Pulmonary artery endothelial cell (primary cell): ENCODE data around the gene CMTM6. TPM values are rescaled to one million over a fixed set of nuclear protein-coding genes. Genes with fewer than 3 reads are reported as not detected.
"Not testable (repeated sequence)": the region's sequence is repeated elsewhere in the genome, so short reads cannot be mapped to it uniquely, and the experiment has no call there.

Source experiments
- DNase-seq: peaks from one replicate; pipeline ENCODE4 v3.0.0-alpha.2; 2011; ENCODE audit warnings: low read depth, low spot score
- total RNA-seq: library from RNA; depleted of rRNA; stranded (reverse); fragments of >200 nt; gene quantifications from 2 replicates; pipeline ENCODE4 v1.2.3, GENCODE V29; 2014

CMTM6 gene
- total RNA-seq, 1 donor from 2014 or later = 105 TPM

DNA sequence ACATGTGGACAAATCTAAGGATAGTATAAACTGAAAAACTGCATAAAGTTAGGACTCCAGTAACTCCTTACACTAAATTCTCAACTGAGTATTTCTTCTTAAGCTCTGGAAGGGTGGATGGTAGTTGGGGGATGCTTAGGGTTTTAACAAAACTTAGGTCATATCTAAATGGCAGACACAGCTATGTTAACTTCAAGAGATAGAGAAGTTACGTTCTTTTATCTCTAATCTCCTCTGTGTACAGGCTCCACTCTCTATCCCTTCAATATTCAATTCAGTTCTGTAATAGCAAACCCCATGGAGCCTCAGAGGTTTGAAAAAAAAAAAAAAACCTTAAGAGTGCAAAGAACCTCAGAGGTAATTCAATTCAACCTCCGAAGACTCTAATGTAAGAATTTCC lies 3.1 kb downstream of the CMTM6 start:
- no peak for DNase-seq

DNA sequence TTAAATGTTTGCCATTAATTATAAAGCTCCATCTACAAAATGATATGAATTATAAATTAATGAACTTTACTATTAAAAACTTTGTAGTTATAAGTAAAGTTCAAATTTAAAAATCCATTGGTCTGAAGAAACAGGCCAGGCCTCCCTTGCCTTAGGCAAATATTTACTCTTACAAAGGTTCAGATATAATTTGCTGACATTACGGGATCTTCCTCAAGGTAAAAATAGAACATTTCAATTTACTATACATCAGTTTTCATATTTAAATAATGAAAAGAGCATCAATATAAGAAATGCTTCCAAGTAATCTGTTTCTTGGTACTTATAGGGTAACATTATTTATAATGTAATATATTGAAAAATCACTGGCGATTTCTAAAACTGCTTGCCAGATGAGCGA lies 3.7 kb downstream of the CMTM6 start:
- no peak for DNase-seq

DNA sequence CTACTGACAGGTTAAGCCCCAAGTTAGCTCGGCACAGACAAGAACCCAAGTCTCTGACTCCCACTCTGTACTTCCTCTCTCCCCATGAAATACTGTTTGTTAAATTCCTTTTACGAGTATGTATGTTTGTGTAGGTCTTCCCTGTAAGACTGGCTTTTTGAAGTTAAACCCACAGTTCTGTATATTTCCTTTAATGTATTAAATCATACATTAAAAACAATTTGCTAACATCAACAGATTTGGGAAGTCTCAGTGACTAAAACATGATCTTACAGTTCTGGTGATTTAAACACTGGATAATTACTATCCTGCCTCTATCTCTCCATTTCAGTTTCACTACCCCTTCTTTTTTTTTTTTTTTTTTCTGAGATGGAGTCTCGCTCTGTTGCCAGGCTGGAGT lies 4.4 kb downstream of the CMTM6 start:
- no peak for DNase-seq

DNA sequence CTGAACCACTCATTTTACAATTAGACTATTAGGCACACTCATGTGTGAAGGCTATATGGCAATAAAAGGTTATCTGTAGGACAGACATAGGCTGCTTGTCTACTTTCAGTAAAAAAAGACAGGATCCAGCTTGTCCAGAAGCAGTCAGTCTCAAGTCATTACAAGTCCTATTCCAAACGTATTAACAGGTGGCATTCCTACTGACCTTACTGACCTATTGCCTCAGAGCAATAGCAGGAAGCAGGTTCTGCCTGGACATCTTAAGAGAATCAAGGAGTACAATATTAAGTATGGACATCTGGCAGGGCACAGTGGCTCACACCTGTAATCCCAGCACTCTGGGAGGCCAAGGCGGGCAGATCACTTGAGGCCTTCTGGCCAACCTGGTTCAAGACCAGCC lies 7.0 kb downstream of the CMTM6 start:
- DNase-seq = no peak

- DNase-seq = no peak
Measured at GRCh38 chr3:32495085-32495484, 7.6 kb downstream of the CMTM6 start.

DNA sequence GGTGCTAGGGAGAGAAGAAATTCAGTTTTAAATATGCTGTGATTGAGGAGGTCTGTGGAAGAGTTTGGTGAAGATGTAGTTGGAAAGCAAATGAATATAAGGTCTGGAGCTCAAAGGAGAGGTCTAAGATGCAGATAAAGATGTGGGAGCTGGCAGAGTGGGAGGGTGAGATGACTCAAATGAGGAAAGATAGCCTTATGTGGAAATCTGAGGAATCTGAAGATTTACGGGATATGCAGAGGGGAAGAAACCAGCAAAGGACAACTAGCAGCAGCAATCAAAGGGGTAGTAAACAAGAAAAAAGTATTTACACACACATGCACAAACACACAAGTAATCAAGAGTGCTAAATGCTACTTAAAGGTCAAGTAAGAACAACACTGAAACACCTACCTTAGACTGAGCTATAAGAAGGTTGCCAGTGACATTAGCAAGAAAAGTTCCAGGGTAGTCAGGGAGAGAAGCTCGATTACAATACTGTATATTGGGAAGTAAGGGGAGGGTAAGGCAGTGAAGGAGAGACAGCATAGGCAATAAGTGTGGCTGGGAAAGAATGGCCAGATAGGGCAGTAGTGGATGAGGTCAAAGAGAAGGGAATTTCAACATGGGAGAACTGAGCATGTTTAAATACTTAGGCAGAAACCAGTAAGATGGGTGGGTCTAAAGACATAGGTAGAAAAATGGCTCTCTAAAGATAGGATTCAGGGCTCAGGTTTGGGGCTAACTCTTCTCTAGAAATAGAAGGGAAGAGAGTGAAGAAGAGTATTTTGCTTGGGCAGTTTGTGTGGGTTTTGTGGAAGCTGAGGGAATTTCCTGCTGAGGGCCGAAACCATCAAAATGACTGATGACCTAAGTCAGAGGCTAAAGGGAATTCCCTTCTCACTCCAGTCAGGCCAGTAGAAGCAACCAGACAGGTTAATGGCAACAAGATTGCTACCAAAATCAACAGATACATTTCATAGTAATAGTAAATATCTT lies 8.9 kb downstream of the CMTM6 start:
- no peak for DNase-seq

DNA sequence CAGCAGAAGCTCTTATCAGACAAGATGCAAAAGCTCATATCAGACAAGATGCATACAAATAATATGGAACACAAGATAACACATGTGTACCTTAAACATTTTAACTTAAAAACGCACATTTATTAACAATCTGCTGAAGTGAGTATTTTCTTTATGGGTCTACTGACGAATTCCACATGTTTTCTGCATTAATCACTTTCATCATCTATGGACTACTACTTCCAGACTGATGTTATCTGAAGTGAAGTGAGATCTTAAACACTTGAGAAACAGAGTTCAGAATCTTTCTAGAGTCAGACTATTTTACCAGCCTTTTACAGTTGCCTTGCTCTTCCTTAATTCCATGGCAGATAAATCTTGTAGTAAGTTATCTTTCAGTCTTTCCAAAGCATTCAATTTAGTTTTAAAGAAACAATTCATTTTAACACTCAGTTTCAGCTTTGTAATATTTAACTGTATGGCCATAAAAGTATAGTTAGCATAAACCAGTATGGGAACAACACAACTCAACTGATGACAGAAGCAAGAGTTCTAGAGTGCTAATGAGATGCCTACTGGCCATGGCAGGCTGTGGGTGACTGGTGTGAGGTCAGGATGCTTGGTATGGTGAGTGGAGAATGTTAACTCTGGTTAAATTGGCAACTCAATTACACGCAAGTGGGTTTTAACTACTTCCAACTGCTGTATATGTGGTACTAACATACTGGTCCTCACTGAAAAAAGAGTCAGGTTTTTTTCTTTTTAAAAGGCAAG lies 9.8 kb downstream of the CMTM6 start:
- DNase-seq = no peak

GRCh38 chr3:32488474-32489008 lies 14.1 kb downstream of the CMTM6 start:
- DNase-seq = no peak

DNA sequence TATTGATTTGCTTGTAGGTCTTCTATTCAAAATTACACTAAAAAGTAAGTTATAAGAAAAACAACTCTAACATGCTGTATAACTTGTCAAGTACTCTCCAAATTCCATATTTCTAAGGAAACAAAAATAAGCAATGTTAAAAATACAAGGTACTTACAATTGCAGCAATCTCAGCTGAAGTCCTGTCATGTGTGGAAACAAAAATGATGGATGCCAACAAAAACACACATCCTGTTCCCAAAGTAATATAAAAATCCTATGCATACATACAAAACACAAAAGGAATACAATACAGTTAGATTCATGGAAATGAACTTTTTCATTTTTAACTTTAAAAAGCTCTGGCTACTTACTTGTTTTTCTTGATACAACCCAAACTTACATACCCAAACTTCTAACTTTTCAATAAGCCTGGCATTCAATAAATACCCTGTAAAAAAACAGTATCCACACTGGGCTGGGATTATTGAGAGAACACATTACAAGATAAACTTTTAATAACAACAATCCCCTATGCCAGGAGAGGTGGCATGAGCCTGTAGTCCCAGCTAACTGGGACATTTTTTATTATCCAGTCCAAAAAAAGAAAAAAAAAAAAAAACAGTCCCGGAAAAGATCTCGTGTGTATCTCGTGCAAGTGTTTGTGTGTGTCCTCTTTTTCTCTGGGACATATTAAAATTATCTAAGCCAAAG lies 14.7 kb downstream of the CMTM6 start:
- no peak for DNase-seq

- no peak for DNase-seq
Measured at GRCh38 chr3:32484436-32484835, 18.2 kb downstream of the CMTM6 start.

GRCh38 chr3:32483772-32484171 lies 18.9 kb downstream of the CMTM6 start:
- DNase-seq = no peak

DNA sequence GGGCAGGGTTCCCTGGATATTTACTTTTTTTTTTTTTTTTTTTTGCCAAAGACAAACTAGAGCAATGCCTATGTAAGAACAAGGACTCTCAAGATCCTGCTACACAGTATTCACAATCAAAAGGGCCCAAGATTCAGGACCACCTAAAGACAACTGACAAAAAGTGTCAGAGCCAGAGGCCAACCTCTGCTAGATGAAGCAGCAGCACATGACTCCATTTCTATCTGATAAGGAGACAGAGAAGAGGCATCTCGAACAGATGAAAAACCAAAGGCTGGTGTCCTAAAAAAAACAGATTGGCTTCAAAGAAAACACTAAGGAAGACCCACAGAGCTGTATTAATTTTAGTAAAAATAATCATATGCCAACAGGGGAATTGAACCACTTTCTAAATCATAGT lies 20.0 kb downstream of the CMTM6 start:
- DNase-seq = no peak

GRCh38 chr3:32481791-32482631 lies 20.6 kb downstream of the CMTM6 start:
- DNase-seq = no peak

DNA sequence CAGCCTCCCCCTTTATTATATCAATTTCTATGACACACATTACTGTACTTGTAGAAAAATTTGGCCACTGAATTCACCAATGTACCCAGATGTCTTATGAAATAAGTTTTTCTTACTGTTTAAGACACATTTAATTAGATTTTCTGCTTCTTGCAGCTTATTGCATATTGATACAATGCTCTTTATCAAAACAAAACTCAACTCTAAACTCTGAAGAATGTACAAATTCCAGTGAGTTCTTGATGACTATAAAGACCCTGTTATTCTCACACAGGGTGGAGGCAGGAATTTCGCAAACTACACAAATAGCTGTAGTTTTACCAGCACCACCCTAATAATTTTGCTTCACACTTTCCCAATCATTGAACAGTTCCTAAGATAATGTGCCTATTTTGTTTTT lies 22.0 kb downstream of the CMTM6 start:
- DNase-seq = no peak

- DNase-seq = no peak
Measured at GRCh38 chr3:32474201-32474600, 28.5 kb downstream of the CMTM6 start.

- not testable (repeated sequence) for DNase-seq
Measured at GRCh38 chr3:32472151-32472550, 30.5 kb downstream of the CMTM6 start.

GRCh38 chr3:32471246-32471645 lies 31.4 kb downstream of the CMTM6 start:
- no peak for DNase-seq

- no peak for DNase-seq
Measured at GRCh38 chr3:32470362-32470761, 32.3 kb downstream of the CMTM6 start.

DNA sequence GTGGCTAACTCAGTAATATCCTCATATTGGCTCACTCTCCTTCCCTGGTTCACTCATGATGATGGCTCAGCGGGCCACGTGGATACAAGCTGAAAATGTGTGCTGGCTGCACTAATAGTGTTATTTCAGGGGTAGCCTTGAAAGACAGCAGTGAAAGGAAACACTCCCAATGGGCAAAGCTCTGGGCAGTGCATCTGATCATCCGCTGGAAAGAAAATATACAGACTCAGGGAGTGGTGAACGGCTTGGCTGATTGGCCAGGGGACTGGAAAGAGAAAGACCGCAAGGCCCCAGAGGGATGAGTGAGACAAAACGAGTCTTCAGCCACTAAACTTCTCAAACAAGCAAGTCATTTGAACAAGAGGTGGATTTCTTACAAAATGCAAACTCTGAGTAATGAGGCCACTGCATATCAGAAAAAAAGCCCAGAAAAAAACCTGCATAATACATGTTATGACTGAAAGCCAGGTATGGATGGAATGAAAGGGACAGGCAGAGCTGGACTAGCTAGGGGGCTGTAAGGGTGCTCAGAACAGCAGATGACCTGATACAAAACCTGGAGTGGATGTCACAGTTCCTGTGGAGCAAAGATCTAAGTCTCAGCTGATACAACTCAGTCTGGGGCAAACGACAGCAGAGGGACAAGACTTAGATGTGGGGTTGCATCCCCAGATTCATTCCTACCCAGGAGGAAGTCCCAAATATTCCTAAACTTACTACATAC lies 33.3 kb downstream of the CMTM6 start:
- DNase-seq = no peak
